PC-3 (cell line): ENCODE results near the gene ACER1. TPM values are rescaled to one million over a fixed set of nuclear protein-coding genes. Genes with fewer than 3 reads are reported as not detected.

ENCODE experiments used
- ATAC-seq: fragments of 200-7000 bp; cut with Tn5 transposase; 2 replicates; pipeline ENCODE4 v1.9.1; 2020; ENCODE audit warnings: mild to moderate bottlenecking, moderate library complexity
- BruUV-seq: library from RNA; stranded (reverse); fragments of 400-500 nt; replicated peaks from 2 replicates; lab custom pipeline; 2021; lab: Mats Ljungman, UMichigan
- CTCF ChIA-PET: fragments of 300-600 bp; sonication (Branson Sonifier 250); formaldehyde crosslinking; loops from one replicate; lab custom pipeline; 2022; ENCODE audit warnings: antibody characterized with exemption; lab: Charles Lee
- POLR2A ChIA-PET: fragments of 300-600 bp; sonication (Branson Sonifier 250); formaldehyde crosslinking; loops from one replicate; lab custom pipeline; 2022; ENCODE audit warnings: antibody characterized with exemption; ENCODE audit not compliant: unreplicated experiment; lab: Charles Lee
- DNase-seq: peaks from one replicate; pipeline ENCODE4 v3.0.0-alpha.2; 2015
- H2AFZ ChIP-seq: fragments of 300-600 bp; sonication (generic); 2 replicates; pipeline ENCODE4 v1.6.0; 2016; ENCODE audit warnings: antibody characterized with exemption, low read length
- H3F3A ChIP-seq: fragments of 300-600 bp; sonication (generic); one replicate; pipeline ENCODE4 v1.6.0; 2017; ENCODE audit warnings: antibody characterized with exemption, low read length, control low read depth, mild to moderate bottlenecking; ENCODE audit not compliant: unreplicated experiment
- H3K27ac ChIP-seq: fragments of 300-600 bp; sonication (generic); 2 replicates; pipeline ENCODE4 v1.5.1; 2016; ENCODE audit warnings: mild to moderate bottlenecking, low read length
- H3K27me3 ChIP-seq: fragments of 300-600 bp; sonication (generic); 2 replicates; pipeline ENCODE4 v1.6.1; 2016; ENCODE audit warnings: low read length, mixed read lengths
- H3K36me3 ChIP-seq: fragments of 300-600 bp; sonication (generic); 2 replicates; pipeline ENCODE4 v1.6.1; 2016; ENCODE audit warnings: low read depth, mixed run types, low read length, mixed read lengths
- H3K4me1 ChIP-seq: fragments of 300-600 bp; sonication (generic); 2 replicates; pipeline ENCODE4 v1.5.1; 2016; ENCODE audit warnings: low read length; ENCODE audit not compliant: insufficient read depth
- H3K4me2 ChIP-seq: fragments of 300-600 bp; sonication (generic); 2 replicates; pipeline ENCODE4 v1.6.0; 2016; ENCODE audit warnings: low read length
- H3K4me3 ChIP-seq: fragments of 300-600 bp; sonication (generic); 2 replicates; pipeline ENCODE4 v1.5.1; 2016; ENCODE audit warnings: mild to moderate bottlenecking, low read length, mixed read lengths
- H3K79me2 ChIP-seq: fragments of 300-600 bp; sonication (generic); 2 replicates; pipeline ENCODE4 v1.6.1; 2017; ENCODE audit warnings: low read length, mixed read lengths
- H3K9ac ChIP-seq: fragments of 300-600 bp; sonication (generic); 2 replicates; pipeline ENCODE4 v1.6.0; 2016; ENCODE audit warnings: mild to moderate bottlenecking, low read length
- H3K9me2 ChIP-seq: fragments of 300-600 bp; sonication (generic); replicated peaks from 2 replicates; pipeline ENCODE4 v1.6.1; 2016; ENCODE audit warnings: mixed run types, low read length, mixed read lengths
- H3K9me3 ChIP-seq: fragments of 300-600 bp; sonication (generic); 2 replicates; pipeline ENCODE4 v1.6.1; 2016; ENCODE audit warnings: low read length, mixed read lengths
- H4K20me1 ChIP-seq: fragments of 300-600 bp; sonication (generic); 2 replicates; pipeline ENCODE4 v1.6.1; 2016; ENCODE audit warnings: low read length, mixed read lengths
- CTCF ChIP-seq: fragments of 300-600 bp; sonication (generic); conservative IDR thresholded peaks from 2 replicates; pipeline ENCODE4 v1.5.1; 2017; ENCODE audit warnings: antibody characterized with exemption, low read depth, mild to moderate bottlenecking, low read length
- EZH2 ChIP-seq: fragments of 300-600 bp; sonication (generic); IDR thresholded peaks from one replicate; pipeline ENCODE4 v1.6.1; 2017; ENCODE audit warnings: antibody characterized with exemption, mild to moderate bottlenecking, low read length; ENCODE audit not compliant: unreplicated experiment
- EZH2phosphoT487 ChIP-seq: fragments of 300-600 bp; sonication (generic); IDR thresholded peaks from 2 replicates; pipeline ENCODE4 v1.6.1; 2018; ENCODE audit warnings: mild to moderate bottlenecking, antibody characterized with exemption, low read length, borderline replicate concordance
- intact Hi-C: fragments of 100-400 bp; cut with micrococcal nuclease; formaldehyde crosslinking; loops from 2 replicates; pipeline ENCODE4 v1.9.0; 2023
- total RNA-seq: library from RNA; depleted of rRNA; stranded (reverse); fragments of >200 nt; gene quantifications from 2 replicates; pipeline ENCODE4 v1.2.3, GENCODE V29; 2014

The ACER1 gene
- total RNA-seq, 1 experiment from 2014 or later = not detected

GRCh38 chr19:6264803-6265202 is 68.6 kb downstream of the ACER1 start:
- Histone ChIP-seq H3K36me3 (peaks cover 5% of the 10 kb centered on the region; the same call in 1 of the 2 replicates), H4K20me1 (no peaks in the 10 kb centered on the region), H3K4me3 (no peak overlapping the region), H3K27ac (no peak overlapping the region), H3K9me2 (no peaks in the 10 kb centered on the region), H3K9ac (no peak overlapping the region), H3K79me2 (peaks cover 41% of the 10 kb centered on the region; the same call in 1 of the 2 replicates), H3F3A (no peaks in the 10 kb centered on the region), H3K27me3 (no peaks in the 10 kb centered on the region), H3K4me2 (no peak overlapping the region), H2AFZ (no peak overlapping the region), H3K9me3 (no peaks in the 10 kb centered on the region), H3K4me1 (peaks cover under 1% of the 10 kb centered on the region; the same call in 1 of the 2 replicates)
- CTCF ChIA-PET = no interaction called here
- BruUV-seq = no TSS peak
- POLR2A ChIA-PET = no interaction called here
- TF ChIP-seq EZH2 (no peak), CTCF (no peak), EZH2phosphoT487 (no peak)
- intact Hi-C loops = no loop called here
- ATAC-seq (no peak), DNase-seq (no peak)

GRCh38 chr19:6263735-6264444 is 69.5 kb downstream of the ACER1 start:
- Histone ChIP-seq H3K27me3 (no peaks in the 10 kb centered on the region), H3K4me3 (no peak overlapping the region), H3K36me3 (peaks cover 11% of the 10 kb centered on the region), H3K79me2 (peaks cover 42% of the 10 kb centered on the region; the same call in 1 of the 2 replicates), H3K4me2 (no peak overlapping the region), H3K4me1 (no peaks in the 10 kb centered on the region; the same call in 1 of the 2 replicates), H3K9me2 (no peaks in the 10 kb centered on the region), H3K27ac (no peak overlapping the region), H3K9me3 (no peaks in the 10 kb centered on the region), H4K20me1 (no peaks in the 10 kb centered on the region), H3K9ac (no peak overlapping the region), H2AFZ (no peak overlapping the region), H3F3A (no peaks in the 10 kb centered on the region)
- intact Hi-C loops = no loop called here
- POLR2A ChIA-PET = no interaction called here
- DNase-seq = no peak
- no TSS peak for BruUV-seq
- no peak for TF ChIP-seq EZH2phosphoT487
- TF ChIP-seq EZH2 = no peak
- TF ChIP-seq CTCF = no peak
- no peak; the same call in 1 of the 2 replicates for ATAC-seq
- CTCF ChIA-PET = no interaction called here

DNA sequence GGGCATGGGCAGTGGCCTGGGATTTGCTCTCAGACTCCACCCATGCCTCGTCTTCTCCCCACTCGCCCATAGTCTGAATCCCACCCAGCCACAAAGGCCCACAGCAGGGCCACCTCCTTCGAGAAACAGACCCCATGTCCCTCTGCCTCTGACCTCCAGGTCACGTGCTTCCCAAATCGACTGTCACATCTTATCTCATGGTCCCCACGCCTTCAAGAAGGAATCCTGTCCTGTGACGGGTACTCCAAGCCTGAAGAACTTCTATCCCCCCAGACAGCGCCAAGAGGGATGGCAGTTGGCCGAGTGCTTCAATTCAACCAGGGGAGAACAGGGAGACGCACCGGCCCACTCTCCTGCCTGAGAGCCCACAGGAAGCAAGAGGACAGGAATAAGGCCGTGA is 70.1 kb downstream of the ACER1 start:
- TF ChIP-seq EZH2phosphoT487 (no peak), CTCF (no peak), EZH2 (no peak)
- no peak for DNase-seq
- no peak for ATAC-seq
- POLR2A ChIA-PET = no interaction called here
- Histone ChIP-seq H3K27me3 (no peaks in the 10 kb centered on the region), H3K9me3 (no peaks in the 10 kb centered on the region), H3K9ac (no peak overlapping the region), H3K79me2 (peaks cover 43% of the 10 kb centered on the region; the same call in 1 of the 2 replicates), H3K36me3 (peaks cover 13% of the 10 kb centered on the region), H3K4me2 (no peak overlapping the region), H3F3A (no peaks in the 10 kb centered on the region), H3K4me1 (no peaks in the 10 kb centered on the region; the same call in 1 of the 2 replicates), H3K27ac (no peak overlapping the region), H3K4me3 (no peak overlapping the region), H2AFZ (no peak overlapping the region), H3K9me2 (no peaks in the 10 kb centered on the region), H4K20me1 (no peaks in the 10 kb centered on the region)
- BruUV-seq = no TSS peak
- intact Hi-C loops = no loop called here
- CTCF ChIA-PET = no interaction called here
